GM21367 (cell line): Measurements from ENCODE around the gene CMTM7.

ENCODE experiments used
- ATAC-seq: cut with Tn5 transposase; IDR thresholded peaks from one replicate; pipeline ENCODE4 v1.9.1; 2021; ENCODE audit not compliant: unreplicated experiment

The CMTM7 gene

DNA sequence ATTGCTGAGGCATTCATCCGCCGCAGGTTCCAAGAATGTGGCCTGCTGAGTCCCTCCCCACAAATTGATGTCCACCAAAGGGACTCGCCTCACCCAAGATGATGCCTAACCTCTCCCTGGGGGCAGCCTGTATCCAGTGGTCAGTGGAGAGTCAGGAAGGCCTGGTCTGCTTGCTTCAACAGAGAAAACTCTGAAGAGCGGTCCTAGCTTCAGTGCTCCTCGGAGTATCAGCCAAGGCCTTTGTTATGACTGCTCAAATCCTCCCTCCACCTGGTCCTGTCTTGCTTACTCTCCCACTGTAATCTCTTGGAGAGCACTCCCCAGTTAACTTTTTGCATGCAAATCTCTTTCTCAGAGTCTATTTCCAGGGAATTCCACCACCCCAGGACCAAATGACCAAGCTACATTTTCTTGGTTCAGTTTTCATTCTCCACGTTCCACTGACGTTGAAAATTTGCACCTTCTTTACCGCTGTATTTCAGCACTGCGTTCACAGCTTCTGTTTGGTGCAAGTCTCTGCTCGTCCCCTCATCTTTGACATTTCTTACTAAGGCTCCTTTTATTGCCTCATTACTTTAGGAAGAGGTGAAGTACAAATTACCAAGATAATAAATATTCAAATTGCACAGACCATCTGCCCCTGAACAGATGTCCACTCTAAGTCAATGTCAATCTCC, 22.3 kb downstream of the CMTM7 start:
- no peak for ATAC-seq

GRCh38 chr3:32414522-32415202, 23.0 kb downstream of the CMTM7 start:
- peak; percentile 79 for ATAC-seq

GRCh38 chr3:32419742-32420125, 28.1 kb downstream of the CMTM7 start:
- no peak for ATAC-seq

GRCh38 chr3:32420126-32421038, 28.7 kb downstream of the CMTM7 start:
- peak; percentile 54 for ATAC-seq

GRCh38 chr3:32421185-32421584, 29.5 kb downstream of the CMTM7 start:
- ATAC-seq: no peak

DNA sequence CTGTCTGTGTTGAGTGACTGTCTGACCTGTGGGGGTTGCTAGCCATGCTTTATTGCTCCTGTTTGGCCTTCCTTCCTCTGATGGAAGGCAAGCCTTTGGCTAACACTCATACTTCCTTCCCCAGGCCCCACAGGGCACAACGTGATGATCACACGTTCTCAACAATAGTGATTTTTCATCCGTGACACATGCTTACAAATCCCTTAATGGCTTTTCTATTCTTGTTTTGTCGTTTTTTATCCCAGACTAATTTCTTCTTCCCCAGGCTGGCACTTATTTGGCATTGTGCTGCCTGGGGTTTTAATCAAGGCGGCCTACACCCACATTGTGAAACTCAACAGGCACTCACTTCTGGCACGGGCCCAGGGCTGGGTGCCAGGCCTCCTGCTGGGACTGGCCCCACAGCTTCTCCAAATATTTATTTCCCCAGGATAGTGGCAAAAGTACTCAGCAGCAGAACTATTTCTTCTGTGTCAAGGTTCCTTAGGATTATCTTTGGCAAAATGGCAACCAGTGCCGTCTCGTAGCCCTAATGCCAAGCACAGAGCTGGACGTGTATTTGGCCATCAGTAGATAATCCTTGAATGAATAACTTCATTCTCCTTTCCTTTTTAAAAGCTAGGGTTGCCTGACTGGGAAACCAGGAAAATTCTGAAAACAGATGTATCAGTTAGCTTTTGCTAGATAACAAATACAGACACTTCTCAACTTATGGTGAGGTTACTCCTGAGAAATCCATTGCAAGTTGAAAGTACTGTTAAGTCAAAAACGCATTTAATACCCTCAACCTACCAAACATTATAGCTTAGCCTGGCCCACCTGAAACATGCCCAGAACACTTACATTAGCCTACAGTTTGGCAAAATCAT, 30.6 kb downstream of the CMTM7 start:
- ATAC-seq: no peak

GRCh38 chr3:32422943-32423342, 31.3 kb downstream of the CMTM7 start:
- ATAC-seq: no peak

GRCh38 chr3:32423534-32423933, 31.9 kb downstream of the CMTM7 start:
- ATAC-seq: no peak

- no peak for ATAC-seq
Observed at GRCh38 chr3:32423956-32424557, 32.4 kb downstream of the CMTM7 start.

DNA sequence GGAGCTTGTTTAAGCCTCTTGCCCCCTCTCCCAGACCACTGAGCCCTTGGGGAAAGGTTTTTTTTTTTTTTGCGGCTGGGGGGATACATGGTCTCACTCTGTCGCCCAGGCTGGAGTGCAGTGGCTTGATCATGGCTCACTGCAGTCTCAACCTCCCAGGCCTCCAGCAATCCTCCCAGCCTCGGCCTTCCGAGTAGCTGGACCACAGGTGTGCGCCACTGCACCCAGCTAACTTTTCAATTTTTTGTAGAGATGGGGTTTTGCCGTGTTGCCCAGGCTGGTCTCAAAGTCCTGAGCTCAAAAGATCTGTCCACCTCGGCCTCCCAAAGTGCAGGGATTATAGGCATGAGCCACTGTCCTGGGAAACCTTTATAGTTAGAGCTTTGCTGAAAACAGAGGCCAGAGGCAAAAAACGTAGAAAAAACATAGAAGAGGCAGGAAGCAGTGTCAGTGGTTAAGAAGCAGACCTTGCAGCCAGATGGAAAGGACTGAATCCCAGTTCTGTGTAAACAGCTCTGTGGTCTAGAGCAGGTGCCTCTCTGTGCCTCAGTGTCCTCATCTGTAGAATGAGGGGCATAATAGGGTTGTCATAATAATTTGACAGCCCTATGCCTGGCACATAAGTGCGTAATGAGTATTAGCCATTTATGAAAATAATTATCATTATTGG, 33.1 kb downstream of the CMTM7 start:
- no peak for ATAC-seq

GRCh38 chr3:32428092-32429068, 36.7 kb downstream of the CMTM7 start:
- ATAC-seq: peak; percentile 73

DNA sequence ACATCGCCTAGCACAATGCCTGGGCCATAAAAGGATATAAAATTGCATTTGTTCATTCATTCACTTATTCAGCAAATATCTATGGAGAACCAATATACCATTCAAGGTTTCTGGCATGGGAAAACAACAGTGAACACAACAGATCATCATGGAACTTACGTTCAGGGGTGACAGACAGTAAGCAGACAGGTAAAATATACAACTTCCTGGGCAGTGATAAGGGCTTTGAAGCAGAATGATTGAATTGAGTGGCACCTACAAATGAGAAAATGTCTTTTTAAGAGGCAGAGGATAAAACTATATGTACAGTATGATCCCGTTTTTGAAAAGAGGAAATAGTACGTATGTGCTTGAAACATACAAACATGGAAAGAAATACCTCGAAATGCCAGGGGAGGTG, 39.2 kb downstream of the CMTM7 start:
- no peak for ATAC-seq

DNA sequence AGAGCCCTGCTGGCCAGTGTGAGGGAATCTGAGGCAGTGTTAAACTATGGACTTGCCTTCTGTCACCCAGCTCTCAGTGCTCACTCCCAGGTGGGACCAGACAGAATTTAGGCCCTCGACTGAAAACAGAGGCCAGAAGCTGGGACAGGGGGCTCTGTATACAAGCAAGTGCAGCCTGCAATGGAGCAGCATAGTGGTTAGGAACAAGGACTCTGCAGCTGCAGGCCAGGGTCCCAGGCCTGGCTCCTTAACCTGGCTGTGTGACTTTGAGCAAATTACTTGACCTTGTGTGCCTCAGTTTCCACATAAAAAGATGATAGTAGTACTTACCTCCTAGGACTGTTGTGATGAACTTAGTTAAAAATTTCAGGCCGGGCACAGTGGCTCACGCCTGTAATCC, 39.8 kb downstream of the CMTM7 start:
- no peak for ATAC-seq

DNA sequence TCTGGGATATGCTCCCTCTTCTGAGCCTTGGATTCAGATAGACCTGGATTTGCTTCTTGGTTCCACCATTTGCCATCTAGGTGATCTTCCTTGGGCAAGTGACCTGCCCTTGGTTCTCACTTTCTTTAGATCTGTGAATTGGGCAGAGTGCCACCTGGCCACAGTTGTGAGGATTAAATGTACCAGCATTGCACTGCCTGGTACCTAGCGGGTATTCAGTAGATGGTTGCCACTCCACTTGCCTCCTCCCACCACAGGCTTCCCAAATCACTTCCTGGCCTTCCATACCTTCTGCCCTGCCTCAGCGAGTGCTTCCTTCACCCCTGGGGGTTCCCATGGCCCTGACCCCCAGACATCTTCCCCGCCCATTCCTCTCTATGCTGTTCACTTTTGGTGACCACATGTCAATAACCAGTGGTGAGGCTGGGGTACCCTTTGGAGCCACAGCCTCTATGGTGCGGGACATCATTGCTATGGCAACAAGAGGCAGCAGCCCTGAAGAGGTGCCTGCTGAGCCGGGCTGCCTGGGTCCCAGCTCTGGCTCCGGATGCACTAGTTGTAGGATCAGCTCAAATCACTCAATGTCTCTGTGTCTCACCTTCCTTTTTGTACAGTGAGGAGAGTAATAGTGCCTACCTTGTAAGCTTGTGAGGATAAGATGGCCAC, 40.5 kb downstream of the CMTM7 start:
- no peak for ATAC-seq

DNA sequence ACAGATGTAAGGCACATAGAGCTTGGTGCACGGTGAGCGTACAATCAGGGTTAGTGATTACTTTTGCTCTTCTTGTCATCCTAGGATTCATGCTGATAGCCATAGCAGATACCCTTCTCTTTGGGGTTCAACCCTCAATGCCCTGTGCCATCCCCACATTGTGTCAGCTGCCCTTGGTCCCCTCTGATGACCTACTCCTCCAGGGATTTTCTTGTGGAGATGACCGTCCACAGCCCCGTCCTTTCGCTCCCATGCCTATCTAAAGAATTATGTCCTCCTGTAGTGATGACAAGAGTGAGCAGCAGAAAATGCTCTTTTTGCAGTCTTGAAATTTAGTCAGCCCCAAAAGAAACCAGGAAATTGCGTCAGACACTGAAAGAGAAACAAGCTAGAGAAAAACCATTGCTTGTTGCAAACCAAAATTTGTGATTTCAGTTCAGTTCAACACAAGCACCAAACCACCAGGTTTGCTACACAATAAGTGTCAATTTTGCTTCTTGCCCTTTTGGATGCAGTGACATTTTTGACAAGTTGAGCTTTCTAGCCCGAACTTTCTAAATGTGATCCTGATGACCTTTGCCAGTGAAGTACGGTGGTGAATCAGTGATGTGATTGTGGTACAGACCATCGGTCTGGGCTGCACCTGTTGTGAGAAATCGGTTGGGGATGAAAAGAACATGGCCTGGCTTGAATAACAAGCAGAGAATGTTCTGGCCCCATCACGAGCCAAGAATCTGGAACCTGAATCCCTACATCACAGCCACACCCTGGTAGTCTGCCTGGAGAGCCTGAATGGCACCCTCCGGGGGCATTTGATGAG, 41.3 kb downstream of the CMTM7 start:
- ATAC-seq: peak; percentile 36

DNA sequence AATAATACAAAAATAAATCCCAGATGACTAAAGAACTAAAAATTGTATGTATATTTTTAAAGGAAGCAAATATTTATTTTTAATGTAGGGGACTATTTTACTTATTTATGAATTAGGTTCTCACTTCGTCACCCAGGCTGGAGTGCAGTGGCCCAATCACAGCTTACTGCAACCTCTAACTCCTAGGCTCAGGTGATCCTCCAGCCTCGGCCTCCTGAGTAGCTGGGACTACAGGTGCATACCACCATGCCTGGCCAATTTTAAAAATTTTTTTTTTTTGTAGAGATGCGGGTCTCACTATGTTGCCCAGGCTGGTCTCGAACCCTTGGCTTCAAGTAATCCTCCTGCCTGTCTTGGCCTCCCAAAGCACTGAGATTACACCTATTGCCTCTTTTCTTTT, 42.6 kb downstream of the CMTM7 start:
- no peak for ATAC-seq
